DOHH2 (cell line): ENCODE results near the gene C13orf42.

Source experiments
- H3F3A ChIP-seq: fragments of 200-600 bp; sonication (generic), shearing (Covaris generic); 2 replicates; pipeline ENCODE4 v1.6.0; 2016; ENCODE audit warnings: antibody characterized with exemption, mild to moderate bottlenecking; ENCODE audit not compliant: control insufficient read depth, insufficient read depth
- H3K27ac ChIP-seq: fragments of 200-600 bp; sonication (generic); 2 replicates; pipeline ENCODE4 v1.5.1; 2014; ENCODE audit warnings: low read depth, mild to moderate bottlenecking, low read length, moderate library complexity
- H3K27me3 ChIP-seq: fragments of 200-600 bp; sonication (generic); 2 replicates; pipeline ENCODE4 v1.6.1; 2014; ENCODE audit warnings: mild to moderate bottlenecking, low read length, mixed read lengths; ENCODE audit not compliant: control insufficient read depth
- H3K36me3 ChIP-seq: fragments of 200-600 bp; sonication (generic); 2 replicates; pipeline ENCODE4 v1.6.1; 2014; ENCODE audit warnings: mild to moderate bottlenecking, low read length, moderate library complexity, mixed read lengths; ENCODE audit not compliant: control insufficient read depth
- H3K4me1 ChIP-seq: fragments of 200-600 bp; sonication (generic); 2 replicates; pipeline ENCODE4 v1.6.1; 2014; ENCODE audit warnings: mild to moderate bottlenecking, low read length, mixed read lengths; ENCODE audit not compliant: control insufficient read depth
- H3K4me2 ChIP-seq: fragments of 200-600 bp; sonication (generic); 2 replicates; pipeline ENCODE4 v1.6.0; 2014; ENCODE audit warnings: mild to moderate bottlenecking, low read length, moderate library complexity
- H3K4me3 ChIP-seq: fragments of 200-600 bp; sonication (generic); 2 replicates; pipeline ENCODE4 v1.5.1; 2014; ENCODE audit warnings: mild to moderate bottlenecking, low read length, mixed read lengths
- H3K79me2 ChIP-seq: fragments of 200-600 bp; sonication (generic); 2 replicates; pipeline ENCODE4 v1.6.1; 2014; ENCODE audit warnings: mild to moderate bottlenecking, low read length, mixed read lengths; ENCODE audit not compliant: control insufficient read depth
- H3K9me2 ChIP-seq: fragments of 200-600 bp; sonication (generic); replicated peaks from 2 replicates; pipeline ENCODE4 v1.6.1; 2014; ENCODE audit warnings: mild to moderate bottlenecking, low read length, mixed read lengths; ENCODE audit not compliant: control insufficient read depth
- H3K9me3 ChIP-seq: fragments of 200-600 bp; sonication (generic); 2 replicates; pipeline ENCODE4 v1.6.1; 2014; ENCODE audit warnings: antibody characterized with exemption, low read length, mixed read lengths; ENCODE audit not compliant: control insufficient read depth, insufficient read depth
- H4K20me1 ChIP-seq: fragments of 200-600 bp; sonication (generic); 2 replicates; pipeline ENCODE4 v1.6.0; 2014; ENCODE audit warnings: low read depth, mild to moderate bottlenecking, antibody characterized with exemption, low read length, moderate library complexity; ENCODE audit not compliant: control insufficient read depth, insufficient read depth
- CTCF ChIP-seq: fragments of 200-600 bp; sonication (generic); IDR thresholded peaks from one replicate; pipeline ENCODE4 v1.5.1; 2014; ENCODE audit warnings: antibody characterized with exemption, mild to moderate bottlenecking, low read depth, low read length; ENCODE audit not compliant: poor library complexity, severe bottlenecking
- EZH2phosphoT487 ChIP-seq: fragments of 200-600 bp; sonication (generic); IDR thresholded peaks from 2 replicates; pipeline ENCODE4 v1.6.1; 2017; ENCODE audit warnings: borderline replicate concordance, mild to moderate bottlenecking, antibody characterized with exemption, low read length, moderate library complexity, mixed read lengths

The C13orf42 gene

GRCh38 chr13:51034906-51035305 lies 76.2 kb downstream of the C13orf42 start:
- Histone ChIP-seq H4K20me1 (no peaks in the 10 kb centered on the region), H3K36me3 (no peaks in the 10 kb centered on the region), H3K79me2 (no peaks in the 10 kb centered on the region), H3K27ac (no peak overlapping the region), H3K27me3 (peaks cover 3% of the 10 kb centered on the region; the same call in 1 of the 2 replicates), H3K4me1 (no peaks in the 10 kb centered on the region), H3K9me3 (no peaks in the 10 kb centered on the region), H3K4me2 (no peak overlapping the region), H3K4me3 (no peak overlapping the region), H3F3A (no peaks in the 10 kb centered on the region), H3K9me2 (no peaks in the 10 kb centered on the region)
- TF ChIP-seq EZH2phosphoT487 = no peak
- TF ChIP-seq CTCF = no peak

GRCh38 chr13:51033421-51034185 lies 77.5 kb downstream of the C13orf42 start:
- H3K9me3 ChIP-seq = no peaks in the 10 kb centered on the region
- H3K27me3 ChIP-seq = no peaks in the 10 kb centered on the region
- no peak overlapping the region for H3K4me2 ChIP-seq
- H3F3A ChIP-seq = no peaks in the 10 kb centered on the region
- TF ChIP-seq CTCF (no peak), EZH2phosphoT487 (no peak)
- no peaks in the 10 kb centered on the region for H3K79me2 ChIP-seq
- no peaks in the 10 kb centered on the region for H3K9me2 ChIP-seq
- H3K4me1 ChIP-seq = no peaks in the 10 kb centered on the region
- H4K20me1 ChIP-seq = no peaks in the 10 kb centered on the region
- H3K36me3 ChIP-seq = no peaks in the 10 kb centered on the region
- H3K27ac ChIP-seq = no peak overlapping the region
- no peak overlapping the region for H3K4me3 ChIP-seq

DNA sequence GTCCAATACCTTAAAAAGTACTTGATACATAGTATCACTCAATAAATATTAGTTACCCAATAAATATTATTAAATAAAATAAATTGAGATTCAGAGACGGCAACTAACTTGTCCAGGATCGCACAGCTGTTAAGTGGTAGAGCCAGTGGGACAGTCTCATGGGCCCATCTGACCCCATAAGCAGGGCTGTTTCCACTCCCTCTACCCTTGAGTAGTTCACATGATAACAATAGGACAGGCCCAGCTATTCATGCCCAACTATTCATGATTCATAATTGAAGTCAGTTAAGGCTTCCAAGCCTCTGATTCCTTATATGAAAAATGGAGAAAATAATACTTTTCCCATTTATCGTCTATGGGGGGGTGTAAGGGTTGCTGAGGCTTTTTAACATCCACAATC lies 78.2 kb downstream of the C13orf42 start:
- Histone ChIP-seq H3K4me2 (no peak overlapping the region), H3K9me2 (no peaks in the 10 kb centered on the region), H3K79me2 (no peaks in the 10 kb centered on the region), H3K4me1 (no peaks in the 10 kb centered on the region), H3K9me3 (no peaks in the 10 kb centered on the region), H3F3A (no peaks in the 10 kb centered on the region), H3K4me3 (no peak overlapping the region), H3K36me3 (no peaks in the 10 kb centered on the region), H3K27me3 (no peaks in the 10 kb centered on the region), H3K27ac (no peak overlapping the region), H4K20me1 (no peaks in the 10 kb centered on the region)
- TF ChIP-seq CTCF (no peak), EZH2phosphoT487 (no peak)
